WTC11 (cell line): ENCODE measurements around the gene BET1L. TPM values are rescaled to one million over a fixed set of nuclear protein-coding genes. Genes with fewer than 3 reads are reported as not detected.

Experiments
- ATAC-seq: fragments of 200-7000 bp; cut with Tn5 transposase; 2 replicates; pipeline ENCODE4 v1.10.0; 2021; ENCODE audit warnings: mild to moderate bottlenecking, moderate library complexity
- CTCF ChIA-PET: fragments of 300-600 bp; sonication (Branson Sonifier 250); formaldehyde crosslinking; loops from one replicate; lab custom pipeline; 2021; ENCODE audit warnings: antibody characterized with exemption; lab: Charles Lee
- POLR2A ChIA-PET: fragments of 350-600 bp; sonication (Branson Sonifier 250); formaldehyde crosslinking; loops from one replicate; lab custom pipeline; 2021; ENCODE audit warnings: antibody characterized with exemption; lab: Charles Lee
- DNase-seq: peaks from one replicate; pipeline ENCODE4 v3.0.0; 2021; ENCODE audit warnings: low spot score
- H3K27ac Mint-ChIP-seq: 2 replicates; pipeline ENCODE4 v1.8.0; 2021; ENCODE audit warnings: mixed read lengths
- H3K27me3 Mint-ChIP-seq: 2 replicates; pipeline ENCODE4 v1.8.0; 2021; ENCODE audit warnings: low read depth, mild to moderate bottlenecking, moderate library complexity, mixed read lengths
- H3K36me3 Mint-ChIP-seq: 2 replicates; pipeline ENCODE4 v1.8.0; 2021; ENCODE audit warnings: mixed read lengths
- H3K4me1 Mint-ChIP-seq: 2 replicates; pipeline ENCODE4 v1.8.0; 2022; ENCODE audit warnings: mixed read lengths
- H3K4me3 Mint-ChIP-seq: 2 replicates; pipeline ENCODE4 v1.8.0; 2021; ENCODE audit warnings: mild to moderate bottlenecking, moderate library complexity, mixed read lengths
- H3K9me3 Mint-ChIP-seq: 2 replicates; pipeline ENCODE4 v1.8.0; 2021; ENCODE audit warnings: mixed read lengths
- AR ChIP-seq: fragments of 250-450 bp; sonication (Bioruptor Pico); IDR thresholded peaks from 2 replicates; pipeline ENCODE4 v1.9.0; 2021; ENCODE audit warnings: mild to moderate bottlenecking
- ATF2 ChIP-seq: sonication (generic); formaldehyde crosslinking; IDR thresholded peaks from 2 replicates; pipeline ENCODE4 v1.8.1; 2022; ENCODE audit warnings: low read depth, missing genetic modification reagents, borderline replicate concordance
- ATF3 ChIP-seq: sonication (generic); formaldehyde crosslinking; conservative IDR thresholded peaks from 2 replicates; pipeline ENCODE4 v1.8.1; 2022; ENCODE audit warnings: mild to moderate bottlenecking, missing genetic modification reagents
- CREM ChIP-seq: sonication (generic); formaldehyde crosslinking; IDR thresholded peaks from 2 replicates; pipeline ENCODE4 v1.8.1; 2022; ENCODE audit warnings: mild to moderate bottlenecking, missing genetic modification reagents, moderate library complexity
- EMX1 ChIP-seq: fragments of 250-450 bp; sonication (Bioruptor Pico); IDR thresholded peaks from 2 replicates; pipeline ENCODE4 v1.8.0; 2021; ENCODE audit warnings: mild to moderate bottlenecking
- ERG ChIP-seq: fragments of 250-450 bp; sonication (Bioruptor Pico); IDR thresholded peaks from 2 replicates; pipeline ENCODE4 v1.8.0; 2021; ENCODE audit warnings: mild to moderate bottlenecking
- FOXJ3 ChIP-seq: sonication (generic); formaldehyde crosslinking; IDR thresholded peaks from 2 replicates; pipeline ENCODE4 v1.9.0; 2021; ENCODE audit warnings: missing genetic modification reagents, mild to moderate bottlenecking, borderline replicate concordance
- NR1H2 ChIP-seq: sonication (generic); formaldehyde crosslinking; IDR thresholded peaks from 2 replicates; pipeline ENCODE4 v1.9.0; 2021; ENCODE audit warnings: mild to moderate bottlenecking, moderate library complexity, missing genetic modification reagents
- NR2C2 ChIP-seq: sonication (generic); formaldehyde crosslinking; IDR thresholded peaks from 2 replicates; pipeline ENCODE4 v1.8.0; 2022; ENCODE audit warnings: mild to moderate bottlenecking, missing genetic modification reagents
- PRDM15 ChIP-seq: sonication (generic); formaldehyde crosslinking; IDR thresholded peaks from 2 replicates; pipeline ENCODE4 v1.8.0; 2022; ENCODE audit warnings: missing genetic modification reagents
- ZNF219 ChIP-seq: sonication (generic); formaldehyde crosslinking; IDR thresholded peaks from 2 replicates; pipeline ENCODE4 v1.8.0; 2023; ENCODE audit warnings: missing genetic modification reagents, mild to moderate bottlenecking, borderline replicate concordance
- ZNF232 ChIP-seq: sonication (generic); formaldehyde crosslinking; IDR thresholded peaks from 2 replicates; pipeline ENCODE4 v1.8.0; 2022; ENCODE audit warnings: mild to moderate bottlenecking, missing genetic modification reagents
- ZNF263 ChIP-seq: sonication (generic); formaldehyde crosslinking; IDR thresholded peaks from 2 replicates; pipeline ENCODE4 v1.8.1; 2022; ENCODE audit warnings: low read depth, mild to moderate bottlenecking, moderate library complexity, missing genetic modification reagents
- ZNF281 ChIP-seq: sonication (generic); formaldehyde crosslinking; IDR thresholded peaks from 2 replicates; pipeline ENCODE4 v1.8.0; 2023; ENCODE audit warnings: mild to moderate bottlenecking, missing genetic modification reagents
- ZNF425 ChIP-seq: fragments of 250-450 bp; sonication (Bioruptor Pico); conservative IDR thresholded peaks from 2 replicates; pipeline ENCODE4 v1.9.0; 2021; ENCODE audit warnings: mild to moderate bottlenecking
- ZNF512 ChIP-seq: sonication (generic); formaldehyde crosslinking; IDR thresholded peaks from 2 replicates; pipeline ENCODE4 v1.8.1; 2022; ENCODE audit warnings: missing genetic modification reagents, borderline replicate concordance
- ZNF671 ChIP-seq: fragments of 250-450 bp; sonication (Bioruptor Pico); IDR thresholded peaks from 2 replicates; pipeline ENCODE4 v1.8.0; 2021; ENCODE audit warnings: mild to moderate bottlenecking
- total RNA-seq: library from RNA; stranded (reverse); gene quantifications from 3 replicates; pipeline ENCODE4 v1.2.3, GENCODE V29; 2021

BET1L gene
- total RNA-seq, 1 experiment from 2014 or later: 51.4 TPM

- H3K4me3 Mint-ChIP-seq: peak overlapping the region; percentile 97
- ATAC-seq (peak; percentile 68), DNase-seq (peak; percentile 72)
- H3K36me3 Mint-ChIP-seq: peaks cover 34% of the 10 kb centered on the region
- H3K27me3 Mint-ChIP-seq: no peaks in the 10 kb centered on the region
- POLR2A ChIA-PET: interaction anchor here (1.4 kb wide), 1 partner anchor 147 kb away, joined by 5 read pairs; no protein-coding TSS in a partner anchor
- no peaks in the 10 kb centered on the region for H3K9me3 Mint-ChIP-seq
- CTCF ChIA-PET: interaction anchor here (0.8 to 2.2 kb wide), 2 partner anchors 42 to 199 kb away, joined by 4 to 23 read pairs; no protein-coding TSS in a partner anchor
- peak overlapping the region; percentile 98 for H3K27ac Mint-ChIP-seq
- H3K4me1 Mint-ChIP-seq: peaks cover 8% of the 10 kb centered on the region; the same call in 1 of the 2 replicates
- TF ChIP-seq NR1H2 (CRISPR knock-in tag) (no peak), ATF3 (no peak), FOXJ3 (no peak), CREM (CRISPR knock-in tag) (0 out of 2 replicates have a peak, but pooled peaks have one; percentile 41), PRDM15 (CRISPR knock-in tag) (no peak), ZNF671 (CRISPR knock-in tag) (no peak), ZNF232 (CRISPR knock-in tag) (no peak), EMX1 (CRISPR knock-in tag) (no peak), ZNF263 (CRISPR knock-in tag) (no peak), ZNF425 (CRISPR knock-in tag) (no peak), ATF2 (CRISPR knock-in tag) (no peak), ERG (no peak), AR (CRISPR knock-in tag) (no peak), ZNF281 (no peak), NR2C2 (no peak), ZNF219 (CRISPR knock-in tag) (no peak), ZNF512 (CRISPR knock-in tag) (no peak)
These were observed 1.1 kb upstream of the BET1L start for GRCh38 chr11:208181-208916.
